HCT116 (cell line): ENCODE data around the gene KYAT1.

Experiments
- EGR1 ChIP-seq: IDR thresholded peaks from 2 replicates; pipeline ENCODE4 v1.6.1; 2012; ENCODE audit warnings: low read depth
- ELF1 ChIP-seq: IDR thresholded peaks from 2 replicates; pipeline ENCODE4 v1.6.1; 2012; ENCODE audit warnings: low read depth, borderline replicate concordance
- EZH2 ChIP-seq: fragments of 200-600 bp; sonication (generic); IDR thresholded peaks from 2 replicates; pipeline ENCODE4 v1.6.1; 2017; ENCODE audit warnings: antibody characterized with exemption, mixed run types
- JUND ChIP-seq: IDR thresholded peaks from 2 replicates; pipeline ENCODE4 v1.6.1; 2012
- POLR2A ChIP-seq: IDR thresholded peaks from 2 replicates; pipeline ENCODE4 v1.7.0; 2011; ENCODE audit warnings: borderline replicate concordance; ENCODE audit not compliant: insufficient read depth, insufficient read length; ENCODE audit errors: extremely low read depth
- RAD21 ChIP-seq: IDR thresholded peaks from 2 replicates; pipeline ENCODE4 v1.6.1; 2012; ENCODE audit warnings: low read depth, mild to moderate bottlenecking
- SRF ChIP-seq: IDR thresholded peaks from 2 replicates; pipeline ENCODE4 v1.6.1; 2012; ENCODE audit warnings: low read depth
- ZFX ChIP-seq: fragments of 450-650 bp; IDR thresholded peaks from 2 replicates; pipeline ENCODE4 v1.6.1; 2017
- TF ChIP-seq, protein P1 (sequence below), 3 experiments: fragments of 200-600 bp in 1 of 3; sonication (generic) in 1 of 3; IDR thresholded peaks in 2 of 3; conservative IDR thresholded peaks in 1 of 3; 2 replicates each; pipeline ENCODE4 v1.5.1; 2012 to 2017; ENCODE audit warnings: low read depth in 2 of 3, low read length in 2 of 3, antibody characterized with exemption in 1 of 3, borderline replicate concordance in 1 of 3, control low read depth in 1 of 3, mild to moderate bottlenecking in 1 of 3, mixed read lengths in 1 of 3, mixed run types in 1 of 3, moderate library complexity in 1 of 3; ENCODE audit not compliant: insufficient read depth in 1 of 3
- TF ChIP-seq, protein P2 (sequence below): IDR thresholded peaks from 2 replicates; pipeline ENCODE4 v1.6.1; 2012
- TF ChIP-seq, protein P3 (sequence below): IDR thresholded peaks from 2 replicates; pipeline ENCODE4 v1.6.1; 2012; ENCODE audit warnings: low read depth
- TF ChIP-seq, protein P4 (sequence below): IDR thresholded peaks from 2 replicates; pipeline ENCODE4 v1.6.1; 2012
- TF ChIP-seq, protein P5 (sequence below): IDR thresholded peaks from 2 replicates; pipeline ENCODE4 v1.6.1; 2011; ENCODE audit warnings: mild to moderate bottlenecking, low read length, moderate library complexity; ENCODE audit not compliant: insufficient replicate concordance; ENCODE audit errors: extremely low read depth

DNA sequence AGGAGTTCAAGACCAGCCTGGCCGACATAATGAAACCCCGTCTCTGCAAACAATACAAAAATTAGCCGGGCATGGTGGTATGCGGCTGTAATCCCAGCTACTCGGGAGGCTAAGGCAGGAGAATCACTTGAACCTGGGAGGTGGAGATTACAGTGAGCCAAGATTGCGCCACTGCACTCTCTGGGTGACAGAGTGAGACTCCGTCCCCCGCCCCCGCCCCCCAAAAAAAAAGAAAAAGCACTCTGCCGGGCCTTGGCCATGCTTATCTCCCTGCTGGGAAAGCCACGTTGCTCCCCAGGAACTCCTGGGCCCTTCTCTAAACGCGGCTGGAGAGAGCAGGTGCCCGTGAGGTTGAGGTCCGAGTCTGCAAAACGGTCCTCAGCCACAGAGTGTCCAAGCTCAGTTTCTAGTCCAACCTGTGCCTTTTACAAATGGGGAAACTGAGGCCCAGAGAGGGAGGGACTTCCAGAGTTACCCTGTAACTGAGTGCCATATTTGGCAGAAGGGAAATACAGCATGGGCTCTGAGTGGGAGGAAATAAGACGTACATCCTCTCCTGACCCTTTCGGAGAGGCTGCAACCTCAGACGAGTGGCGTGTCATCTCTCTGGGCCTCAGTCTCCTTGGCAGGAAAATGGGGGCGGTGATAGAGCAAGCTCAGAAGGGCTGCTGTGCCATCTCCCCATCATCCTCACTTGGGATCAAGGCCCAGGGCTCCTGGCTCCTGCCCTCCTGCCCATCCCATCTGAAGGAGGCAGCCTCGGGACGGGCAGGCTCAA, 32.4 kb upstream of the KYAT1 start:
- TF ChIP-seq, protein P1, sequence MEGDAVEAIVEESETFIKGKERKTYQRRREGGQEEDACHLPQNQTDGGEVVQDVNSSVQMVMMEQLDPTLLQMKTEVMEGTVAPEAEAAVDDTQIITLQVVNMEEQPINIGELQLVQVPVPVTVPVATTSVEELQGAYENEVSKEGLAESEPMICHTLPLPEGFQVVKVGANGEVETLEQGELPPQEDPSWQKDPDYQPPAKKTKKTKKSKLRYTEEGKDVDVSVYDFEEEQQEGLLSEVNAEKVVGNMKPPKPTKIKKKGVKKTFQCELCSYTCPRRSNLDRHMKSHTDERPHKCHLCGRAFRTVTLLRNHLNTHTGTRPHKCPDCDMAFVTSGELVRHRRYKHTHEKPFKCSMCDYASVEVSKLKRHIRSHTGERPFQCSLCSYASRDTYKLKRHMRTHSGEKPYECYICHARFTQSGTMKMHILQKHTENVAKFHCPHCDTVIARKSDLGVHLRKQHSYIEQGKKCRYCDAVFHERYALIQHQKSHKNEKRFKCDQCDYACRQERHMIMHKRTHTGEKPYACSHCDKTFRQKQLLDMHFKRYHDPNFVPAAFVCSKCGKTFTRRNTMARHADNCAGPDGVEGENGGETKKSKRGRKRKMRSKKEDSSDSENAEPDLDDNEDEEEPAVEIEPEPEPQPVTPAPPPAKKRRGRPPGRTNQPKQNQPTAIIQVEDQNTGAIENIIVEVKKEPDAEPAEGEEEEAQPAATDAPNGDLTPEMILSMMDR (IDR thresholded peaks at IDR 0.05 in 2 of 3, conservative IDR thresholded peaks at IDR 0.05 in 1 of 3; ENCODE audit: borderline replicate concordance in 1 of 3, insufficient read depth in 1 of 3, low read depth in 2 of 3, low read length in 2 of 3) = no peak
- TF ChIP-seq EZH2 (no peak), ELF1 (no peak), POLR2A (no peak), SRF (no peak), JUND (no peak), EGR1 (no peak), RAD21 (no peak), ZFX (no peak)
- TF ChIP-seq, protein P2, sequence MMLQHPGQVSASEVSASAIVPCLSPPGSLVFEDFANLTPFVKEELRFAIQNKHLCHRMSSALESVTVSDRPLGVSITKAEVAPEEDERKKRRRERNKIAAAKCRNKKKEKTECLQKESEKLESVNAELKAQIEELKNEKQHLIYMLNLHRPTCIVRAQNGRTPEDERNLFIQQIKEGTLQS = no peak
- TF ChIP-seq, protein P3, sequence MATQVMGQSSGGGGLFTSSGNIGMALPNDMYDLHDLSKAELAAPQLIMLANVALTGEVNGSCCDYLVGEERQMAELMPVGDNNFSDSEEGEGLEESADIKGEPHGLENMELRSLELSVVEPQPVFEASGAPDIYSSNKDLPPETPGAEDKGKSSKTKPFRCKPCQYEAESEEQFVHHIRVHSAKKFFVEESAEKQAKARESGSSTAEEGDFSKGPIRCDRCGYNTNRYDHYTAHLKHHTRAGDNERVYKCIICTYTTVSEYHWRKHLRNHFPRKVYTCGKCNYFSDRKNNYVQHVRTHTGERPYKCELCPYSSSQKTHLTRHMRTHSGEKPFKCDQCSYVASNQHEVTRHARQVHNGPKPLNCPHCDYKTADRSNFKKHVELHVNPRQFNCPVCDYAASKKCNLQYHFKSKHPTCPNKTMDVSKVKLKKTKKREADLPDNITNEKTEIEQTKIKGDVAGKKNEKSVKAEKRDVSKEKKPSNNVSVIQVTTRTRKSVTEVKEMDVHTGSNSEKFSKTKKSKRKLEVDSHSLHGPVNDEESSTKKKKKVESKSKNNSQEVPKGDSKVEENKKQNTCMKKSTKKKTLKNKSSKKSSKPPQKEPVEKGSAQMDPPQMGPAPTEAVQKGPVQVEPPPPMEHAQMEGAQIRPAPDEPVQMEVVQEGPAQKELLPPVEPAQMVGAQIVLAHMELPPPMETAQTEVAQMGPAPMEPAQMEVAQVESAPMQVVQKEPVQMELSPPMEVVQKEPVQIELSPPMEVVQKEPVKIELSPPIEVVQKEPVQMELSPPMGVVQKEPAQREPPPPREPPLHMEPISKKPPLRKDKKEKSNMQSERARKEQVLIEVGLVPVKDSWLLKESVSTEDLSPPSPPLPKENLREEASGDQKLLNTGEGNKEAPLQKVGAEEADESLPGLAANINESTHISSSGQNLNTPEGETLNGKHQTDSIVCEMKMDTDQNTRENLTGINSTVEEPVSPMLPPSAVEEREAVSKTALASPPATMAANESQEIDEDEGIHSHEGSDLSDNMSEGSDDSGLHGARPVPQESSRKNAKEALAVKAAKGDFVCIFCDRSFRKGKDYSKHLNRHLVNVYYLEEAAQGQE = no peak
- TF ChIP-seq, protein P4, sequence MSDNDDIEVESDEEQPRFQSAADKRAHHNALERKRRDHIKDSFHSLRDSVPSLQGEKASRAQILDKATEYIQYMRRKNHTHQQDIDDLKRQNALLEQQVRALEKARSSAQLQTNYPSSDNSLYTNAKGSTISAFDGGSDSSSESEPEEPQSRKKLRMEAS = no peak
- TF ChIP-seq, protein P5, sequence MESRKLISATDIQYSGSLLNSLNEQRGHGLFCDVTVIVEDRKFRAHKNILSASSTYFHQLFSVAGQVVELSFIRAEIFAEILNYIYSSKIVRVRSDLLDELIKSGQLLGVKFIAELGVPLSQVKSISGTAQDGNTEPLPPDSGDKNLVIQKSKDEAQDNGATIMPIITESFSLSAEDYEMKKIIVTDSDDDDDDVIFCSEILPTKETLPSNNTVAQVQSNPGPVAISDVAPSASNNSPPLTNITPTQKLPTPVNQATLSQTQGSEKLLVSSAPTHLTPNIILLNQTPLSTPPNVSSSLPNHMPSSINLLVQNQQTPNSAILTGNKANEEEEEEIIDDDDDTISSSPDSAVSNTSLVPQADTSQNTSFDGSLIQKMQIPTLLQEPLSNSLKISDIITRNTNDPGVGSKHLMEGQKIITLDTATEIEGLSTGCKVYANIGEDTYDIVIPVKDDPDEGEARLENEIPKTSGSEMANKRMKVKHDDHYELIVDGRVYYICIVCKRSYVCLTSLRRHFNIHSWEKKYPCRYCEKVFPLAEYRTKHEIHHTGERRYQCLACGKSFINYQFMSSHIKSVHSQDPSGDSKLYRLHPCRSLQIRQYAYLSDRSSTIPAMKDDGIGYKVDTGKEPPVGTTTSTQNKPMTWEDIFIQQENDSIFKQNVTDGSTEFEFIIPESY = no peak
